Measurements from ENCODE around the gene ARHGAP28. TPM values are rescaled to one million over a fixed set of nuclear protein-coding genes. Genes with fewer than 3 reads are reported as not detected.

ARHGAP28 gene
- total RNA-seq, 2 donors from 2014 or later: 20.3 to 22.6 TPM

DNA sequence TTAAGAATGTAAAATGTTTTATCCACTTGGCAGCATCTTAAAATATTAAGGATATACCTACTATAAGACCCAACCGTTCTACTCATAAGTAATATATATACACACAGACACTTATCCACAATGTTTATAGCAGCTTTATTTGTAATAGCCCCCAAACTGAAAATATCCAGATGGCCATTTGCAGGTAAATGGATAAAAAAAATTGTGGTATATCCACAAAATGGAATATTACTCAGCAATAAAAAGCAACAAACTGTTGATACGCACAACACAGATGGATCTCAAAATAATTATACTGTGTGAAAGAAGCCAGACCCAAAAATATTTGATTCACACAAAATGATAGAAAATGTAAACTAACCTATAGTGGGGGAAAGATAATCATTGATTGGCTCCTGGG lies 122.0 kb downstream of the ARHGAP28 start:
- Histone ChIP-seq H3K36me3 (no peaks in the 10 kb centered on the region), H3K9me3 (no peaks in the 10 kb centered on the region), H3K4me3 (no peak overlapping the region), H3K4me1 (replicated peaks) (no peaks in the 10 kb centered on the region), H3K27me3 (replicated peaks; ENCODE audit: insufficient read depth) (no peaks in the 10 kb centered on the region), H3K27ac (no peak overlapping the region)
- TF ChIP-seq POLR2A (IDR thresholded peaks at IDR 0.05) (no peak), POLR2AphosphoS5 (IDR thresholded peaks at IDR 0.05) (no peak)
- TF ChIP-seq, protein P1, sequence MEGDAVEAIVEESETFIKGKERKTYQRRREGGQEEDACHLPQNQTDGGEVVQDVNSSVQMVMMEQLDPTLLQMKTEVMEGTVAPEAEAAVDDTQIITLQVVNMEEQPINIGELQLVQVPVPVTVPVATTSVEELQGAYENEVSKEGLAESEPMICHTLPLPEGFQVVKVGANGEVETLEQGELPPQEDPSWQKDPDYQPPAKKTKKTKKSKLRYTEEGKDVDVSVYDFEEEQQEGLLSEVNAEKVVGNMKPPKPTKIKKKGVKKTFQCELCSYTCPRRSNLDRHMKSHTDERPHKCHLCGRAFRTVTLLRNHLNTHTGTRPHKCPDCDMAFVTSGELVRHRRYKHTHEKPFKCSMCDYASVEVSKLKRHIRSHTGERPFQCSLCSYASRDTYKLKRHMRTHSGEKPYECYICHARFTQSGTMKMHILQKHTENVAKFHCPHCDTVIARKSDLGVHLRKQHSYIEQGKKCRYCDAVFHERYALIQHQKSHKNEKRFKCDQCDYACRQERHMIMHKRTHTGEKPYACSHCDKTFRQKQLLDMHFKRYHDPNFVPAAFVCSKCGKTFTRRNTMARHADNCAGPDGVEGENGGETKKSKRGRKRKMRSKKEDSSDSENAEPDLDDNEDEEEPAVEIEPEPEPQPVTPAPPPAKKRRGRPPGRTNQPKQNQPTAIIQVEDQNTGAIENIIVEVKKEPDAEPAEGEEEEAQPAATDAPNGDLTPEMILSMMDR (IDR thresholded peaks at IDR 0.05): no peak
- DNase-seq (ENCODE audit: low spot score): no peak
- 96% methylated on average over 2 of the region's 2 CpGs for WGBS
- intact Hi-C loops (cut with DNase I): no loop called here

DNA sequence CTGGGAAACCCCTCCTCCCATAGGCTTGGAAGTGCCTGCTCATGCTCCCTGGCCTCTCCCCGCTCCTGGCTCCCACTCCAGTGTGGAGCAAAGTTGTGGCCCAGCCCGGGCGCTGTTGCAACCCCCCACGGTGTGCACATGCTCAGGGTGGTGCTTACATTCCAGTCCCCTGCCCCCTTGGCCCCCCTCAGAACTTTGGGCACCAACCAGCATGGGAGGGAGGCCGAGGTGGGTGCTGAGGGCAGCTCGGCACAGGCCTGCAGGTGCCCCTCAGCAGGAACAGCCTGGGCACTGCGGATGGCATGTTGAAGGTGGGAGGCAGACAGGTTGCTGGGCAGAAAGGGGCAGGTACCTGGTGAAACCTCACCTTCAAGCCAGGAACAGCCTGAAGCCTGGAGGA lies 125.3 kb downstream of the ARHGAP28 start:
- no peak for DNase-seq (ENCODE audit: low spot score)
- intact Hi-C loops (cut with DNase I): no loop called here
- no peak overlapping the region for H3K4me3 ChIP-seq
- no peaks in the 10 kb centered on the region for H3K4me1 ChIP-seq (replicated peaks)
- H3K27me3 ChIP-seq (replicated peaks; ENCODE audit: insufficient read depth): no peaks in the 10 kb centered on the region
- WGBS: 95% methylated on average over 3 of the region's 7 CpGs
- no peaks in the 10 kb centered on the region for H3K36me3 ChIP-seq
- TF ChIP-seq, protein P1 (IDR thresholded peaks at IDR 0.05): no peak
- TF ChIP-seq POLR2A (IDR thresholded peaks at IDR 0.05): no peak
- no peak for TF ChIP-seq POLR2AphosphoS5 (IDR thresholded peaks at IDR 0.05)
- H3K27ac ChIP-seq: no peak overlapping the region
- no peaks in the 10 kb centered on the region for H3K9me3 ChIP-seq

DNA sequence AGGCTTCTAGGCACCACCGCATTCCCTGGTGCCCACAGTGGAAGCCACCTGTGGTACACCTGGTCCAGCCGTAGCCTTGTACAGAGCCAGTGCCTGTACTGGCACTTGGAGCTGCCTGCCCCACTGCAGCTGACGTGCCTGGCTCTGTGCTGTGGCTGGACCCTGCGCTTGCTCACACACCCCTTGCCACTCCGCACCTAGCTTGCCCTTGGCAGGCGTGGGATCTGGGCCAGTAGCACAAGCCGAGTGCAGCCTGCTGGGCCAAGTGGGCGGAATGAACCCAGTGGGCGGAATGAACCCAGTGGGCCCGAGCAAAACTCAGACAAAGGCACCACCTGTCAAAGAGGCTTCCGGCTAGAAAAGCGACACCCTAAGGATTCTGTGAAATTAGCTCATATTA lies 126.3 kb downstream of the ARHGAP28 start:
- Histone ChIP-seq H3K4me1 (replicated peaks) (no peaks in the 10 kb centered on the region), H3K27me3 (replicated peaks; ENCODE audit: insufficient read depth) (no peaks in the 10 kb centered on the region), H3K36me3 (no peaks in the 10 kb centered on the region), H3K9me3 (no peaks in the 10 kb centered on the region), H3K4me3 (no peak overlapping the region), H3K27ac (no peak overlapping the region)
- intact Hi-C loops (cut with DNase I): no loop called here
- DNase-seq (ENCODE audit: low spot score): no peak
- TF ChIP-seq, protein P1 (IDR thresholded peaks at IDR 0.05): no peak
- no peak for TF ChIP-seq POLR2A (IDR thresholded peaks at IDR 0.05)
- no peak for TF ChIP-seq POLR2AphosphoS5 (IDR thresholded peaks at IDR 0.05)
- WGBS: 91% methylated on average over 10 of the region's 12 CpGs

DNA sequence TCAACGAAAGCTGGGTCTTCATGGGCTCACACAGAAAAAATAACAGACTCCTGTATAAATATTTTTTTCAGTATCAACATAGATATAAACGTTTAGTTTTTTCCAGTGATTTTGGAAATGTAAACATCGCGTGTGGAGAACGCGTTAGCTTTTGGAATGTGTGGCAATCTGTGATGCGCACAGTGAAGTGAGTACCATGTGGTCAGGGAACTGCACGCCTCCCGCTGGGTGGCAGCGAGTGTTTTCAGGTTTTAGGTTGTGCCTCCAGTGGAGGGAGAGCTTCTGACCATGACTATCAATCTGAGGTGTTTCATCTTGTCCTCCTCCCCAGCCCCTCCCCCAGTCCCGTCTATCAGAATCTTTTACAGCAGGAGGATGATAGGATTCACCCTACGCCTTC lies 127.8 kb downstream of the ARHGAP28 start:
- no peaks in the 10 kb centered on the region for H3K27me3 ChIP-seq (replicated peaks; ENCODE audit: insufficient read depth)
- no peak for DNase-seq (ENCODE audit: low spot score)
- intact Hi-C loops (cut with DNase I): no loop called here

More for the DNA sequence above, 127.8 kb downstream of the ARHGAP28 start:
- H3K27ac ChIP-seq: no peak overlapping the region
- TF ChIP-seq POLR2AphosphoS5 (IDR thresholded peaks at IDR 0.05): no peak
- no peak for TF ChIP-seq POLR2A (IDR thresholded peaks at IDR 0.05)
- TF ChIP-seq, protein P1 (IDR thresholded peaks at IDR 0.05): no peak
- H3K9me3 ChIP-seq: no peaks in the 10 kb centered on the region
- no peaks in the 10 kb centered on the region for H3K36me3 ChIP-seq
- H3K4me1 ChIP-seq (replicated peaks): no peaks in the 10 kb centered on the region
- 83% methylated on average over 12 of the region's 12 CpGs for WGBS
- no peak overlapping the region for H3K4me3 ChIP-seq

Measured in prostate gland (tissue), 2 donors.